WI38 (cell line): ENCODE results near the gene CPZ.

Source experiments
- H3K4me3 ChIP-seq: 2 replicates; pipeline ENCODE4 v1.5.1; 2011; ENCODE audit warnings: low read depth, mild to moderate bottlenecking, control low read depth, low read length
- TF ChIP-seq, protein P1 (sequence below): IDR thresholded peaks from 2 replicates; pipeline ENCODE4 v1.5.1; 2012; ENCODE audit warnings: low read depth, mild to moderate bottlenecking, control low read depth, low read length

Gene CPZ

GRCh38 chr4:8655411-8656184, 63.0 kb downstream of the CPZ start:
- no peak overlapping the region for H3K4me3 ChIP-seq
- TF ChIP-seq, protein P1, sequence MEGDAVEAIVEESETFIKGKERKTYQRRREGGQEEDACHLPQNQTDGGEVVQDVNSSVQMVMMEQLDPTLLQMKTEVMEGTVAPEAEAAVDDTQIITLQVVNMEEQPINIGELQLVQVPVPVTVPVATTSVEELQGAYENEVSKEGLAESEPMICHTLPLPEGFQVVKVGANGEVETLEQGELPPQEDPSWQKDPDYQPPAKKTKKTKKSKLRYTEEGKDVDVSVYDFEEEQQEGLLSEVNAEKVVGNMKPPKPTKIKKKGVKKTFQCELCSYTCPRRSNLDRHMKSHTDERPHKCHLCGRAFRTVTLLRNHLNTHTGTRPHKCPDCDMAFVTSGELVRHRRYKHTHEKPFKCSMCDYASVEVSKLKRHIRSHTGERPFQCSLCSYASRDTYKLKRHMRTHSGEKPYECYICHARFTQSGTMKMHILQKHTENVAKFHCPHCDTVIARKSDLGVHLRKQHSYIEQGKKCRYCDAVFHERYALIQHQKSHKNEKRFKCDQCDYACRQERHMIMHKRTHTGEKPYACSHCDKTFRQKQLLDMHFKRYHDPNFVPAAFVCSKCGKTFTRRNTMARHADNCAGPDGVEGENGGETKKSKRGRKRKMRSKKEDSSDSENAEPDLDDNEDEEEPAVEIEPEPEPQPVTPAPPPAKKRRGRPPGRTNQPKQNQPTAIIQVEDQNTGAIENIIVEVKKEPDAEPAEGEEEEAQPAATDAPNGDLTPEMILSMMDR = no peak

- no peak overlapping the region for H3K4me3 ChIP-seq
- TF ChIP-seq, protein P1 = no peak
These were observed 63.6 kb downstream of the CPZ start for GRCh38 chr4:8656185-8656517.

DNA sequence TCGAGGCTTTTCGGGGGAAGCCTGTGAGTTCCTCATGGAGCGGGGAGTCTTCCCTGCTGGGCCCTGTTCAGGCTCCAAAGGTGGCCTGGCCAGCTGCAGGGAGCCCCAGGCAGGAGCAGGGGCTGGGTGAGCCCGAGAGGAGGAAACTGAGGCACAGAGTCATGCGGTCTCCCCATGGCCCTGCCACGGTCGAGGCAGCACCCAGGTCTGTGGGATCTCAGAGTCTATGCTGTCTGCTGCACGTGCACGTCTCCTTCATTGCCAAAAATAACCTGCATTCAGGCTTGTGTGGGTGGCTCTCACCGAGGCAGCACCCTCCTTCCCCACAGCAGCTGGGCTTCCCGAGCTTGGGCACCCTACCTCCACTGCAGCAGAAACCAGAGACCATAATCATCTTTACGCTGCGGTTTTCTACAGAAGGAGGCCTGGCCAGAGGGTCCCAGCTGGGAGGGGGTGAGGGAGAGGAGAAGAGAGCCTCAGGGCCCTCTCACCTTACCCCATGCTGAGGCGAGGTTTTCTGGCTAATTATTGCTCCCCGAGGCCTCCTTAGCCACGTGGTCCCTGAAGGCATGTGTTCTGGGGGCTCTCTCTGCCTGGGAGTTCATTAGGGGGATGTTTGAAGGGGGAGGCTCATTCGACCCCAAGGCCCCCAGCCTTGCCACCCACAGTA, 64.3 kb downstream of the CPZ start:
- no peak overlapping the region for H3K4me3 ChIP-seq
- TF ChIP-seq, protein P1 = no peak

- TF ChIP-seq, protein P1 = no peak
- H3K4me3 ChIP-seq = no peak overlapping the region
These were observed 65.0 kb downstream of the CPZ start for GRCh38 chr4:8657381-8658088.

- H3K4me3 ChIP-seq = no peak overlapping the region
- TF ChIP-seq, protein P1 = no peak
These were observed 70.2 kb downstream of the CPZ start for GRCh38 chr4:8662776-8663175.

DNA sequence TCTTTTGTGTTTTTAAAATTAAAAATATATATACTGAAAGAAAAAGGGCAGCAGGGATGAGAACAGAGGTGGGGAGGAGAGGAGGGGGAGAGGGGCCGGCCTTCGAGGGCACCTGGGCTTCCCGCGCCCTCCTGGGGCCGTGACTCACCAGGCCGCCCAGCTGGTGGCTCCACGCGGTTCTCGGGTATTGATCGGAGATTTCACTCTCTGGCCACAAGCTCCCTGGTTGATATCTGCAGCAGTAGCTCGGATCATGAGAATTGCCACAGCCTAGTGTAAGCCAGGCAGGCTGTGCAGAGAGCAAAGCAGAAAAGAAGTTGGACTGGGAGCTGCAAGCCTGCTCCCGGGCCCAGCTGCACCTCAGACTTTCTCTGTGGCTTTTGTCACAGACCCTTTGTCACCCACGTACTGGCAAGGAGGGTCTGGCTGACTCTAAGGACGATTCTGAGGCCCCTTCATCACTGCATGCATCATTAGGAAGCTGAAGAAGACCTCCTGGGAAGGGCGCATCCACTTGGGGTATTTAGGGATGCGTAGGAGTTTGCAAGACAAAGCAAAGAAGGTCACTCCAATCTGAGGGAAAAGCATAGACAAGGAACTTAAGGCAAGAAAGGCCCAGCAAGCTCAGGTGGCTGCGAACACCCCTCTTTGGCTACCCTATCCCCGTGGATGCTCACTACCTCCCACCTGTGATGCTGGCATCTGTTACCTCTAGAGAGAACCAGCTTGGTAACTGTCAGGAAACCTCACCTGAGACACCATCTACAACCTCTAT, 71.7 kb downstream of the CPZ start:
- TF ChIP-seq, protein P1 = no peak

More for the DNA sequence above, 71.7 kb downstream of the CPZ start:
- H3K4me3 ChIP-seq = no peak overlapping the region
